ENCODE data around the gene DYNLRB1. TPM values are rescaled to one million over a fixed set of nuclear protein-coding genes. Genes with fewer than 3 reads are reported as not detected.
A peak's percentile ranks its signal among the peaks of the same experiment; 100 is the strongest.

The DYNLRB1 gene
- total RNA-seq, 1 donor from 2014 or later: 101 TPM

DNA sequence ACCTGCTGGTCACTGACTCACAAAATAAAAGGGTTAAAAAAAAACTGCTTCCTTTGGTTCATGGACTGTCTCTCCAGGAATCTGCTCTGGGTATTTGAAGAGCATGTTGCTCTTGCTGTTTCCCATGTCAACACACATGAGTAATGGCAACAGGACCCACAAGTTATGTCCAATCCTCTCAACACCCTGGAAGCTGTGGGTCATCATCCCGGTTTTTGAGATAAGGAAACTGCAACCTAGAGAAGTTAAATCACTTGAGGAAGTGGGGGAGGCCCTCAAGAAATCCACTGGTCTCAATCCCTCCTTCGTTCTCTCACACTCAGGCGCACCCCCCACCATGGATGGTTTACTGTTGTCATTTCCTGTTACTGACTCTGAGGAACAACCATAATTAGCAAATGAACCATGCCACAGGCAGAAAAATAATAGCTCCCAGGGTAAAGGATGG is 54.7 kb downstream of the DYNLRB1 start:
- no peak overlapping the region for H3K4me3 Mint-ChIP-seq
- DNase-seq (ENCODE audit: low spot score in 2 of 2, unreplicated experiment in 2 of 2): no peak
- H3K36me3 Mint-ChIP-seq: peaks cover 24% of the 10 kb centered on the region
- TF ChIP-seq CTCF (IDR thresholded peaks at IDR 0.05; ENCODE audit: unreplicated experiment): no peak
- H3K4me1 Mint-ChIP-seq: peaks cover 8% of the 10 kb centered on the region
- peak overlapping the region; percentile 76 for H3K27ac Mint-ChIP-seq
- no peaks in the 10 kb centered on the region for H3K27me3 Mint-ChIP-seq (ENCODE audit: low read depth)
- H3K9me3 Mint-ChIP-seq: no peaks in the 10 kb centered on the region

GRCh38 chr20:34571753-34572152 is 55.5 kb downstream of the DYNLRB1 start:
- H3K4me3 Mint-ChIP-seq: no peak overlapping the region
- no peaks in the 10 kb centered on the region for H3K9me3 Mint-ChIP-seq
- no peak for DNase-seq (ENCODE audit: low spot score in 2 of 2, unreplicated experiment in 2 of 2)
- peaks cover 24% of the 10 kb centered on the region for H3K36me3 Mint-ChIP-seq
- no peak overlapping the region for H3K27ac Mint-ChIP-seq
- TF ChIP-seq CTCF (IDR thresholded peaks at IDR 0.05; ENCODE audit: unreplicated experiment): no peak
- H3K27me3 Mint-ChIP-seq (ENCODE audit: low read depth): no peaks in the 10 kb centered on the region
- peaks cover 8% of the 10 kb centered on the region for H3K4me1 Mint-ChIP-seq

DNA sequence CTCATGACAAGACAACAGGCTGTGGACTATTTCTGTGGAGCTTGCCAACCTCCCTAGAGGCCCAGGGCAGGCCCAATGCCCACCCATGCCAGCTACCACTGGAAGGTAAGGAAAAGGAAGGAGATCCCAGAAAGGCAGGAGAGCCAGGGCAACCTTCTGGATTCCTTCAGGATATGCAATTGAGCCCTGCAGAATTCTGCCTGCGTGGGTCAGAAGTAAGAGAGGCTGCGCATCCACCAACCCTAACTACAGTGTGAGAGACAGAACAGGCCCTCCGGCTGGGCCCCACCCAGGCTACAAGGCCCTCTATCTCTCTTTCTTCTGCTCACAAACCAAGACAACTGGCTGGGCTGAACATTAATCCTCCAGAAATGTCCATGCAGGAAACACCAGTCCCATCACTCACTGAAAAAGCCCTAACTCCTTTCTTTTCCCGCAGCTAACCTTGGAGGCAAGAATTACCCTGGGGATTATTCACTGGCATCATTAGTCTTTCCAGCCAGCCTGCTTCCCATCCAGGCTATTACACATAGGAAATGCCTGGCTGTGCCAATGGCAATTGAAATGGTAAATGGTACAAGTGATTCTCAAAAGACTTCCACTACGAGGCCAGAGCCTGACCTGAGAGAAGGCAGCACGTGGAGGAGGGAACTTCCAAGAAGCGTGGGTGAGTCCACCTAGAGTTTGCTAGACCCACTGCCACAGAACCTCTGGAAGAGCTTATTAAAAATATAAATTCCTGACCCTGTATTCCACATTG is 57.5 kb downstream of the DYNLRB1 start:
- Mint-ChIP-seq H3K4me1 (peaks cover 15% of the 10 kb centered on the region), H3K27ac (no peak overlapping the region), H3K9me3 (no peaks in the 10 kb centered on the region), H3K36me3 (peaks cover 20% of the 10 kb centered on the region), H3K4me3 (no peak overlapping the region), H3K27me3 (ENCODE audit: low read depth) (no peaks in the 10 kb centered on the region)
- TF ChIP-seq CTCF (IDR thresholded peaks at IDR 0.05; ENCODE audit: unreplicated experiment): no peak
- DNase-seq (ENCODE audit: low spot score in 2 of 2, unreplicated experiment in 2 of 2): no peak

- peaks cover 20% of the 10 kb centered on the region for H3K36me3 Mint-ChIP-seq
- no peak overlapping the region for H3K4me3 Mint-ChIP-seq
- no peaks in the 10 kb centered on the region for H3K9me3 Mint-ChIP-seq
- DNase-seq (ENCODE audit: low spot score in 2 of 2, unreplicated experiment in 2 of 2): no peak
- H3K27ac Mint-ChIP-seq: no peak overlapping the region
- TF ChIP-seq CTCF (IDR thresholded peaks at IDR 0.05; ENCODE audit: unreplicated experiment): no peak
- H3K27me3 Mint-ChIP-seq (ENCODE audit: low read depth): no peaks in the 10 kb centered on the region
- peaks cover 21% of the 10 kb centered on the region for H3K4me1 Mint-ChIP-seq
Observed at GRCh38 chr20:34574426-34574825, 58.2 kb downstream of the DYNLRB1 start.

- no peaks in the 10 kb centered on the region for H3K27me3 Mint-ChIP-seq (ENCODE audit: low read depth)
- DNase-seq (ENCODE audit: low spot score in 2 of 2, unreplicated experiment in 2 of 2): no peak
- no peak overlapping the region for H3K27ac Mint-ChIP-seq
- H3K4me1 Mint-ChIP-seq: peaks cover 25% of the 10 kb centered on the region
- H3K9me3 Mint-ChIP-seq: no peaks in the 10 kb centered on the region
- no peak overlapping the region for H3K4me3 Mint-ChIP-seq
- H3K36me3 Mint-ChIP-seq: peaks cover 20% of the 10 kb centered on the region
- TF ChIP-seq CTCF (IDR thresholded peaks at IDR 0.05; ENCODE audit: unreplicated experiment): no peak
Observed at GRCh38 chr20:34574861-34575260, 58.6 kb downstream of the DYNLRB1 start.

Measured in mesothelial cell of epicardium (in vitro differentiated cells).